Right kidney (tissue), 1 donor: ENCODE measurements around the gene REP15.
"Not testable (repeated sequence)": the region's sequence is repeated elsewhere in the genome, so short reads cannot be mapped to it uniquely, and the experiment has no call there.

ENCODE experiments used
- DNase-seq: peaks from one replicate; pipeline ENCODE4 v3.0.0-alpha.2; 2016

Gene REP15

GRCh38 chr12:27696864-27697564 lies 767 bp downstream of the REP15 start:
- DNase-seq, result no peak

- DNase-seq, result no peak
Measured at GRCh38 chr12:27703720-27704452, 7.6 kb downstream of the REP15 start.

- no peak for DNase-seq
Measured at GRCh38 chr12:27705263-27705662, 9.0 kb downstream of the REP15 start.

GRCh38 chr12:27707216-27707615 lies 11.0 kb downstream of the REP15 start:
- no peak for DNase-seq

GRCh38 chr12:27709212-27709931 lies 13.1 kb downstream of the REP15 start:
- no peak for DNase-seq

GRCh38 chr12:27709932-27710591 lies 13.8 kb downstream of the REP15 start:
- DNase-seq, result no peak

GRCh38 chr12:27710592-27711316 lies 14.5 kb downstream of the REP15 start, which contains the start of gene MRPS35:
Gene MRPS35, plus strand, starts transcription at chr12:27710832. Its CDS starts 12 bp downstream, at chr12:27710844.
- peak; percentile 96 for DNase-seq

GRCh38 chr12:27711317-27711682 lies 15.1 kb downstream of the REP15 start:
- no peak for DNase-seq

GRCh38 chr12:27711967-27712366 lies 15.7 kb downstream of the REP15 start:
- DNase-seq, result no peak

- no peak for DNase-seq
Measured at GRCh38 chr12:27723212-27723611, 27.0 kb downstream of the REP15 start.

- DNase-seq, result no peak
Measured at GRCh38 chr12:27730097-27730588, 33.9 kb downstream of the REP15 start.

GRCh38 chr12:27732281-27732680 lies 36.0 kb downstream of the REP15 start:
- DNase-seq, result no peak

GRCh38 chr12:27733052-27733656 lies 36.9 kb downstream of the REP15 start:
- no peak for DNase-seq

GRCh38 chr12:27733791-27734190 lies 37.5 kb downstream of the REP15 start:
- DNase-seq, result no peak

- not testable (repeated sequence) for DNase-seq
Measured at GRCh38 chr12:27734321-27734720, 38.1 kb downstream of the REP15 start.

GRCh38 chr12:27743601-27744000 lies 47.4 kb downstream of the REP15 start:
- DNase-seq, result no peak

- not testable (repeated sequence) for DNase-seq
Measured at GRCh38 chr12:27745734-27746133, 49.5 kb downstream of the REP15 start.
